ENCODE measurements around the gene LARP7.
A peak's percentile ranks its signal among the peaks of the same experiment; 100 is the strongest.
"Not testable (repeated sequence)": the region's sequence is repeated elsewhere in the genome, so short reads cannot be mapped to it uniquely, and the experiment has no call there.

The LARP7 gene

DNA sequence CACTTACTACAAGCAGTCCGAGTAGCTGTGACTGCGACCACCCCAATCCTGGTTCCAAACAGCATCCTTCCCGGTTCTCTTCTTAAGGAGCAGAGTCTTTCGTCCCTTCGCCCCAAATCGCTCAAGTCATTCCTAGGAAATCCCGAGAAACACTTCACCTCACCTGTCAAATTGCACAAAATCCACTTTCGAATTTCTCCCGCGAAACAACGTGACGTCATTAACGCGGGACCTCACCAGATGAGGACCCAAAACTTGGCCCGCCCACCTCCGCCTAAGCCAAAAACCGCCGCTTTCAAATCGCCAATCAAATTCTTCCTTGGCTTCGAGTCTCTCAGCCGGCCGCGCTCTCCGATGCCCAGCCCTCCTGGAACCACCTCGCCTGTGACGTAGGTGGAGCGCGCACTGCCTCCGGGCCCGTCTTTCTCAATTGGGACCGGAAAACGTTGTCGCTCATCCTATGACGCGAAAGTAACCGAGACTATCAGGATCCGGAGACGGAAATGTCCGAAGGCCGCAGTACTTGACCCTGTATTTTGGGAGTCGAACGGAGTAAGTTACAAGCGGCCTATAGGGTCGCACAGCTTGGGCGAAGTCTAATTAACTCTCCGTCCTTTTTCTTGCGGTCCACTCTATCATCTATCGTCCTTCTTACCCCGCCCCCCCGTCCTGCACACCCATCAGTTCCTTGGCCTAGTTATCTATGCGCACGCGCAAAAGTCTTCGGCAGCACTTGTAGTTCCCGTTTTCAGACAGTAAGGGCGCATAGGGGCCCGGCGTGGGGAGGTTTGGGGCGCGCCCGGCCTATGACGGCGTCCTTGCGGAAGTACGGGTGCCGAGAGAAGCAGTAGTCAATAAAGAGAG, at the start of gene LARP7, which contains the start of gene ZGRF1:
Gene LARP7 (plus strand): TSS at position 456 of the 864 bp plus-strand sequence. CDS start 7,527 bp downstream, outside the sequence.
Gene ZGRF1 (minus strand): TSS at position 222 of the 864 bp plus-strand sequence. CDS start 3,733 bp downstream, outside the sequence.
- DNase-seq: peak; percentile 96 to 97

DNA sequence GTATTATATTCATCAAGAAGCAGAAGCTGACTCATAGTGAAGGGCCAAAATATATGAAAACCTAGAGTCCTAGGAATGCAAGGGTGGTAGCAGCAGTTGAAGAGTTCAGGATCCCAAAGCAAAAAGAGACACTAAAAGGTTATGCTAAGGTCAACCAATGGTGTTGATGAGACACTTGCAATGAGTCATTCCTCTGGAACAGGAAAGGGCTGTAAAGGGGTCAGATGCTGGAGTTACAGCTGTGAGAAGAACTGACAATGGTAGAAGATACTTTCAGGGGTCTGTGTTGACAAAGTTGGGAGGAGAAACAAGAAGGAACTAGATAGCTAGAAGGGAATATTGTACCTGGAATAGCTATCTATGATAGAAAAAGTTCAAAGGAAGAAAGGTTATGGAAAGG, 47.7 kb upstream of the LARP7 start:
- DNase-seq: no peak

DNA sequence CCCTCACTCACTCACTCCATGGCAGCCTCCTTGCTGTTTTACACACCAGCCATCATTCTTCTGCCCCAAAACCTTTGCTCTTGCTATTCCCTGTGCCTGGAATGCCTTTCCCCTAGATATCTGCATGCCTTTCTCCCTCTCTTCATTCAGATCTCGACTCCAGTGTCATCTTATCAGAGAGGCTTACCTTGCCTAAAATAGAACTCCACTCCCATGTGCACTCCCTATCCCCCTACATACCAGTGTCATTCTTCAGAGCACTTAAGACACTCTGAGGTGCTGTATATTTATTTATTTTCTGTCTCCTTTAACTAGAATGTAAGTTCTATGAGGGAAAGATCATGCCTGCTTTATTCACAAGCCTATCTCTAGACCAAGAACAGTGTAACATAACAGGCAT, 45.4 kb upstream of the LARP7 start:
- DNase-seq: no peak

DNA sequence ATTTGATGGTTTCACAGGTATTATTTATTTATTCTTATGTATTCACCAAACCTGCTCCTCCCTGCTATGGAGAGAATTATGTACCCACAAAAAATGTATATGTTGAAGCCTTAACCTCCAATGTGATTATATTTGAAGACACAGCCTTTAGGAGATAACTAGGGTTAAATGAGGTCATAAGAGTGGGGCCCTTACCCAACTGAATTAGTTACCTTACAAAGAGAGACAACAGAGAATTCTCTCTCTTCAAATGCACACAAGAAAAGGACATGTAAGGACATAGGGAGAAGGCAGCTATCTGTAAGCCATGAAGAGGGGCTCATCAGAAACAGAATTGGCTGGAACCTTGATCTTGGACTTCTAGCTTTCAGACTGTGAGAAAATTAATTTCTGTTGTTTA, 44.2 kb upstream of the LARP7 start:
- DNase-seq: no peak

DNA sequence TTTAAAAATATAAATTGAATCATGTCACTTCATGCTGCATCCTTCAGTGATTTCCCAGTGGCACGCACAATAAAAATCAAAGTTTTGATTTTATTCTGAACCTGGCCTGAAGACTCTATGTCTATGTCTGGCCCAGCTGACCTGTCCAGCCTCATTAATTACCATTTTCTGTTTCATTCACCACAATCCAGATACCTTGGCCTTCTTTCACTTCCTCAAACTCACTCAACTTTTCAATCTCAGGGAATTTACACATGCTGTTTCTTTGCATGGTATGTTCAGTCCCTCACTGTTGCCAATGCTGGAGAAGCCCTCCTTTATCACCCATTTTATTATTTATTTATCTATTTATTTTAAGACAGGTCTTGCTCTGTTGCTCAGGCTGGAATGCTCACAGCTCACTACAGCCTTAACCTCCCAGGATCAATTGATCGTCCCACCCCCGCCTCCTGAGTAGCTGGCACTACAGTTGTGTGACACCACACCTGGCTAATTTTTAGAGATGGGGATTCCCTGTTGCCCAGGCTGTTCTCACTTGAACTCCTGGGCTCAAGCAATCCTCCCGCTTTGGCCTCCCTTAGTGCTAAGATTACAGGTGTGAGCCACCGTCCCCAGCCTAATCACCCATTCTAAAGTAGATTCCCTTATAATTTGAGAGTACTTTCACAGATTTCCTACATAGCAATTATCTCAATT, 43.4 kb upstream of the LARP7 start:
- no peak for DNase-seq

DNA sequence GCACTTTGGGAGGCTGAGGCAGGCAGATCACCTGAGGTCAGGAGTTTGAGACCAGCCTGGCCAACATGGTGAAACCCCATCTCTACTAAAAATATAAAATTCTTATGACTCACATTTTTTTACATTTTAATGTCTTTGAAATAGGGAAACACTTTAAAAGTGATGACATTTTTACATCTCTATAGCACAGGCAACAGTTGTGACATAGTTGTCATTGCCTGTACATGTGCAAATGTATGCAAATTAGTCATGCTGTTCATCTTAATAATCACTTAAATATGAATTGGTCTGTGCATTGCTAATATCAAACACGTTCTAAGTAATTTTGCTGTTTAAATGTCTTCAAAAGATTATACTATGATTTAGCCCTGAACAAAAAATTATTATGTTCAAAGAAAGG, 42.0 kb upstream of the LARP7 start:
- DNase-seq: no peak

DNA sequence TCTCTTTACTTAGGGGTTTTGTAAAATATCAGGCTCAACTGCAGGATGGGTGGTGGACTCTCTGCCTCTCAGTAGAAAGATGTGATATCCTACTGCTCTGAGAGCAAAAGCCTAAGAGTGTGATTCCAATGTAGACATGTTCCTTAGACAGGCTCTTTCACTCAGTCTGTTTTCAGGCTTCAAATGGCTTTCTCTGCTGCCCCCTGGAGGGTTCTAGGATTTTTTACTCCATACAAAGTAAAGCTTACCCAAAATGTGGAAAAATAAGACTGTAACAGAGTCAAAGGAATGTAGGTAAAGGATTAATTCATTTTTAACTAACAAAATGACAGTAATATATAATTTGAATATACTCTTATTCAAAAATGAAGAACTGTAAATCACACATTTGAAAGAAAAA, 32.4 kb upstream of the LARP7 start:
- DNase-seq: peak; percentile 4 to 45

DNA sequence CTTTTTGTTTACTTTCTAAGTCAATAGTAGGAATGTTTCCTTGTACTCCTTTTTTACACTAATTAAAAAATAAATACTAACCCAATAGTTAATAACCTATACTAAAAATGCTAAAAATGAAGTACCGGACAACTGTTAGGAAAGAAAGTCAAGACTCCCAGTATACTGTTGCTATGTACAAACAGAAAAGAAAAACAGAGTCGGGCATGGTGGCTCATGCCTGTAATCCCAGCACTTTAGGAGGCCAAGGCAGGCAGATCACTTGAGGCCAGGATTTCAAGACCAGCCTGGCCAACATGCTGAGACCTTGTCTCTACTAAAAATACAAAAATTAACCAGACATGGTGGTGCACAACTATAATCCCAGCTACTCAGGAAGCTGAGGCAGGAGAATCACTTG, 24.1 kb upstream of the LARP7 start:
- DNase-seq: not testable (repeated sequence)

DNA sequence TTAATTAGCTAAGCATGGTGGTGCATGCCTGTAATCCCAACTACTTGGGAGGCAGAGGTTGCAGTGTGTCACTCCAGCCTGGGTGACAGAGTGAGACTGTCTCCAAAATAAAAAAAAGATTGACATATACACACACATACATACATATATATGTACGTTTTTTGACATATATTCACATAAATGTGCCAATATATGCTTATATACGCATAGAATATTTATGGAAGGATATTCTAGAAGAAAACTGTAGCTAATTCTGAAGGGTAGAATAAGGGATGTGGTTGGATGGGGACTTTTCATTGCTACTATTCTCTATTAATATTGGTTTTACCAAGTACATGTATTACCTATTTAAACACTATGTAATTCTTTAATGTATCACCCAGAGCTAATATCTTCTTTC, 20.0 kb upstream of the LARP7 start:
- DNase-seq: no peak

DNA sequence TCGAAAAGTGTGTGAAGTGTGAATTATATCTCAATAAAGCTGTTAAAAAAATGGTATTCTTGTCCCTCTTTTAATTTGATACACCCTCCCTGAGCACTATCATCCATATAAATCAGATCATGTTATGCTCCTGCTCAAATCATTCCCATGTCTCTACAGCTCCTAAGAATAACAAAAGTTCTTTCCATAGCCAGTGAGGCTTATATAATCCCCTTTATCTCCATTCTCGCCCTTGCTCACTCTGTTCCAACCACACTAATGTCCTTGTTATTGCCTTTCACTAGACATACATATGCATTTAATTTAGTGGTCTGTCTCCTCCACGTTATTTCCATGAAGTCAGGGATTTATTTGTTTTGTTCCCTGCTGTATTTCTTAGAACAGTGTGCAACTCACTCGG, 10.7 kb upstream of the LARP7 start:
- no peak for DNase-seq

DNA sequence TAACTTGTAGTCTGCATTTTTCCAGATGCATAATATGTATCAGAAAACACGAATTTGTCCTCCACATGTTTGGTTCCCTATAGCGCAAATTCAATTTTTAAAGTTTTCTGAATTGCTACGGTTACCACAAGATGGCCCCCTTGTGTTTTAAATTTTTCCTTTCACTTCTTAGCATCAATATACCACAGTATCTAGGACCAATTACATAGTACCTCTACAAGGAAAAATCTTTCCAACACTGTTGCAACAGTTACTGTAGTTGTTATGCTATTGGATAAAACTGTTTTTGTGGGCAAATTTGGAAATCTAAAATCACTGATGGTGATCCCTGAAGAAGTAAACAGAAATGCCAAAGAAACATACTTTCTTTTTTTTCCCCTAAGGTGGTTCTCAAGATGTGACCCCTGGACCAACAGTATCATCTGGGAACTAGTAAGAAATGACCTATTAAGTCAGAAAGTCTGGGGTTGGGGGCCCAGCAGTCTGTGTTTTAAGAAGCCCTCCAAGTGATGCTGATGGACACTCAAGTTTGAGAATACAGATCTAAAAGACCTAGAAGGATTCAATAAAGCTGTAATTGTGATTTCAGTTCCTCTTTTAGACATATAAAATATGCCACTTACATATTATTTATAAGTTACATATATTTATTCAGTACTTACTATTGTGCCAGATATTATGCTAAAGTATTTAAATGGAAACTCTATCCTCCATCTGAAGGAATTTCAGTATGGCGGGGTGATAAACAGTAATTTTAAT, 3.3 kb upstream of the LARP7 start:
- DNase-seq: no peak

DNA sequence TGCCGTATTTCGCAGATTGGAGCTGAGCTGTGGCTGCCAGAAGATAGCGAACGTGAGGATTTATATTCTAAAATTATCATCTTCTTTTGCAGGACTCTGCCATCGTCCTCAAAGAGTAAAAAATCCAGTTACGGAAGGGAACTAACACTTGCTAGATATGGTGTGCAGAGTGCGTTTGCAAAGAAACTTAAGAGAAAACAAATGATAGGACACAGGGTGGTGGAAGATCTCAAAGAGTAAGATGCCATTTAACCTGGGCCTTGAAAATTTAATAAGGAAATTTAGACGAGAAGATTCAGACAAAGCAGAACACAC, 566 bp downstream of the LARP7 start:
- no peak for DNase-seq

DNA sequence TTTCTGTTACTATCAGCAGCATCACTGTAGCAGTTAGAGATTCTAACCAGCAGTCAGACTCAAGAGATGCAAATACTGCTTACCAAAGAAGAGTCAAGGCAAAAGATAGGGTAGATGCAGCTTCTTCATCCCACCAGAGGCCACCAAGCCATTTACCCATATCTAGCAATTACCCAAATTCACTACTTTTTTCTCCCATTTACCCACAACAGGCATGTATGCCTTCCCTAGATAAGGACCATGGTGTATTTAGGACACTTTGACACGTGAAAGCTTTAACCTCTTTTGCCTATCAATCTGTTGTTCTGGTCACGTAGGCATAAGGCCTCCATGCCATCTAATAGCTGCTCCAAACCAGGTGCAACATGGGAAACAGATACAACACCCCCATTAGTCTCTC, 5.6 kb downstream of the LARP7 start:
- DNase-seq: no peak

DNA sequence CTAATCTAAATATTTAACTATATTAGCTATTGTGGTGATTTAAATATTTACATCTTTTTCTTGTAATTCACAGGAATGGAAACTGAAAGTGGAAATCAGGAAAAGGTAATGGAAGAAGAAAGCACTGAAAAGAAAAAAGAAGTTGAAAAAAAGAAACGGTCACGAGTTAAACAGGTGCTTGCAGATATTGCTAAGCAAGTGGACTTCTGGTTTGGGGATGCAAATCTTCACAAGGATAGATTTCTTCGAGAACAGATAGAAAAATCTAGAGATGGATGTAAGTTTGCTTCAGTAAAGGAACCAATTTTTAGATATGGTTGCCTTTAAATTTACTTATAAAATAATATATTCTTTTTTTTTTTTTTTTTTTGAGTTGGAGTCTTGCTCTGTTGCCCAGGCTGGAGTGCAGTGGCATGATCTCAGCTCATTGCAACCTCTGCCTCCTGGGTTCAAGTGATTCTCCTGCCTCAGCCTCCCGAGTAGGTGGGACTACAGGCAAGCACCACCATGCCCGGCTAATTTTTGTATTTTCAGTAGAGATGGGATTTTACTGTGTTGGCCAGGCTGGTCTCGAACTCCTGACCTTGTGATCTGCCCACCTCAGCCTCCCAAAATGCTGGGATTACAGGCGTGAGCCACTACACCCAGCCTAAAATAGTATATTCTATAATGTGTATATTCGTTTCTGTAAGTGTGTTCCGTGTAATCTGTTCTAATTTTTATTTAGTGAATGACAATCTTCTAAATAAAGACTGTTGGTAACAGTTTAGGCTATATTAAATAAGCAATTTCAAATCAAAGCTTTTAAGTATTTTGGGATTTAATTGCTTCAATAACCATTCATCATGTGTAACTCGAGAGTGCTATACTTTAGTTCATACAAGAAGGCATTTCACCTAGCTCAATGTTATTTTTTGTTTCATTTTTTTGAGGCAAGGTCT, 7.9 kb downstream of the LARP7 start:
- DNase-seq: not testable (repeated sequence)

DNA sequence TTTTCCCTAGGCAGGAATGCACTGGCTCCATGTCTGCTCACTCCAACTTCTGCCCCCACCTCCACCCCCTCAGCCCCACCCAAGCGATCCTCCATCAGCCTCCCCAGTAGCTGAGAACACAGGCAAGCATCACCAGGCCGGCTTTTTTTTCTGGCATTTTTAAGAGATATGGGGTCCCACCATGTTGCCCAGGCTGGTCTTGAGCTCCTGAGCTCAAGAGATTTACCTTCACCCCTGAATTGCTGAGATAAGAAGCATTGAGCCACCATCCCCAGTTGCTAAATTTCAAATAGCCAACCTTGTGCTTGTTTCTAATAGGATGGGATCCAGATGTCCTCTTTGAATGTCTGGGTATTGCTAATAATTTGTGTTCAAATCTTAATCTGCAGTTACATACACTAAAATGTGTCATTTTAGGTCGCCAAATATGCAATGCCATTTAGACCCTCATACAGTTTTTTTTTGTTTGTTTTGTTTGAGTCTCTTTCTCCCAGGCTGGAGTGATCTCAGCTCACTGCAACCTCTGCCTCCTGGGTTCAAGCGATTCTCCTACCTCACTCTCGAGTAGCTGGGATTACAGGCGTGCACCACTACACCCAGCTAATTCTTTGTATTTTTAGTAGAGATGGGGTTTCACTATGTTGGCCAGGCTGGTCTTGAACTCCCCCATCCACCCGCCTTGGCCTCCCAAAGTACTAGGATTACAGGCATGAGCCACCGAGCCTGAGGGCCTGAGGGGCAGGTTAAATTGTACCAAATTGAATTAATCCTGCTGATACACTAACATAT, 8.8 kb downstream of the LARP7 start:
- DNase-seq: no peak

DNA sequence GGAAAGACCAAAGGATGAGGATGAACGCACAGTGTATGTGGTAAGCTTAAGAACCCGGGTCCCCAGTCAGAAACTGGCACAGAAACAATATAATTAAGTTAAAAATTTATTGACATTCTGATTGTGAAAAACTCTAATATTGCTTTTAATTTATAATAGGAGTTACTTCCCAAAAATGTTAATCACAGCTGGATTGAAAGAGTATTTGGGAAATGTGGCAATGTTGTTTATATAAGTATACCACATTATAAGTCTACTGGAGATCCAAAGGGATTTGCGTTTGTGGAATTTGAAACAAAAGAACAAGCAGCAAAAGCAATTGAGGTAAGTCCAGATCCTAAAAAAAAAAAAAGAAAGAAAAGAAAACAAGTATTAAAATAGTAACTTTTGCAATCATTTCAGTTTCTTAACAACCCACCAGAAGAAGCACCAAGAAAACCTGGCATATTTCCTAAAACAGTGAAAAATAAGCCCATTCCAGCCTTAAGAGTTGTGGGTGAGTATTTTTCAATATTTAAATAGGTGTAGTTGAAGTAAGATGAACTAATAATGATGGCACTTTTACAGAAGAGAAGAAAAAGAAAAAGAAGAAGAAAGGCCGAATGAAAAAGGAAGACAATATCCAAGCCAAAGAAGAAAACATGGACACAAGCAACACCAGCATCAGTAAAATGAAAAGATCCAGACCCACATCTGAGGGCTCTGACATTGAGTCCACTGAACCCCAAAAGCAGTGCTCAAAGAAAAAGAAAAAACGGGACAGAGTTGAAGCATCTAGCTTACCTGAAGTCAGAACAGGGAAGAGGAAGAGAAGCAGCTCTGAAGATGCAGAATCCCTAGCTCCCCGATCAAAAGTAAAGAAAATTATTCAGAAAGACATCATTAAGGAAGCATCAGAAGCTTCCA, 9.9 kb downstream of the LARP7 start:
- DNase-seq: no peak

DNA sequence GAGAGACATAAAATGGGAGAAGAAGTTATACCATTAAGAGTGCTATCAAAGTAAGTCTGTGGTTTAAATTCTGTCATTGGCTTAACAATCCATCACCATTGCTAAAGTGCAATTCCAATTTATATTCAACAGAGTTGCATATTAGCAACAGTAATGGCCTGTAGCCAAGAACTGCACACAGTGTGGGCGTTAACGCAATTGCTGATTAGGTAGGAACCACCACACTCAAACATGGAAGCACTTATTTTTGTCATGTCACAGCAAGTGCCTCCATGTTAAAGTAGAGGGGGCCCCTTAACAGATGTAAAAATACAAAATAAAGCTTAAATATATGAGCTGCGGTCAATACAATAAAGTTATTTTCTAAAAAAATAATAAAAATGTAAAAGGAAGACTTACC, 10.8 kb downstream of the LARP7 start:
- DNase-seq: no peak

DNA sequence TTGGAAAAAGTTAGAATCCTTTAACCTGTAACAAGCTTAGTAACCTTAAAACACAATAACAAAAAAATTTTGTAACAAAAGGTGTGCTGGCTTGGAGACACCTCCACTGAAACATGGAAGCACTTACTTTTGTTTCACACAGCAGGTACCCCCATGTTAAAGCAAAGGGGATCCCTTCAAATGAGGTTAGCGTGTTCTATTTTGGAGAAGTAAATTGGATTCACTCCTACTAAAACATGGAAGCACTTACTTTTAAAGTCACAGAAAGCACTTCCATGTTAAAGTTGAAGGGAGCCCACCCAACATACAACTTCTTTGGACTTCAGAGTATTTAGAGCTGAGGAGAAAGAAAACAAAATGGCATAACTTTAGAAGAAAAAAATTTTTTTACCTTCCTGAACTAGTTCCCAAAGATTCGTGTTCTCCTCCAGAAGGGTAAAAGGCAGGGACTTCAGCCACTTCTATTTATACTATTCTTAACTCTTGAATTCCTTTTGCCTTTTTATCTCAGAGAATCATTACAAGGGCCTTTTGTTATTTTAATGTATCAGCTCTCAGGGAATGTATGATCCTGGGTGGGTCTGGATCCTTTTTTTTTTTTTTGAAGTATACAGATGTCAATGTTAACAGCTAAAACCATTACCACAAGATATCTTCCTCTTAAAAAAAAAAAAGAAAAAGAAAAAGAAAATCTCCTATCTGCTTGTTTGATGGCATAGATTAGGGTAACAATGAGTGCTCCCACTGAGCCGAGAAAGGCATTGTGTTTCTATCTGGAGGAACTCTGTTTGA, 11.5 kb downstream of the LARP7 start:
- no peak for DNase-seq

DNA sequence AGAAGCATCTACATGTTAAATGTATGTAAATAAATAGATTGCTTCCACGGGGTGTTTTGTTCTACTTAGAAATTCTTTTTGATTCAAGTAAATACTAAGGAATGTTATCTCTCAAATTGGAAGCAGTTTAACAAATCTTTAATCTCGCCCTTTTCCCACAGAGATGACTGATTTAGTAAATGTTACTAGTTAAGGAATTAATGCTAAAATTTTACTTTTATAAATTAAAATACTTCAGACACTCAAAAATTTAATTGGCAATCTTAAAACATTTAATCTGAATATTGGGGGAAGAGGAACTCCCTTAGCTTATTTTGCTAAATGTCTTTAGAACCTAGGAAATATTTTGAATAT, 12.1 kb downstream of the LARP7 start:
- DNase-seq: no peak

DNA sequence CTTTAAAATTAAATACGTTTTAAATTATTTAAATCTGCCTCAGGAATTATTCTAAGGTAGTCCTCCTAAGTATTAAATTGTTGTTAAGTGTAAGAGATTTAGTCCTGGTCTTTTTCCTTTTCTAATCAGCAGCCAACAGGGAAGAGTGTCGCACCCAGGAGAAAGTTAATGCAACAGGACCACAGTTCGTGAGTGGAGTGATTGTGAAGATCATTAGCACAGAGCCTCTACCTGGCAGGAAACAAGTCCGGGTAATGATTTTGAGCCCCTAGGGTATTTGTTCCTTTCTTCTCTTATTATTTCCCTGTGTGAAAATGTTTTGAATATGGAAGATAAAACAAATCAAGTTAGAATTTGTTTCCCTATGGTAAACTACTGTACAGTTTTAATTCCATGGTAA, 13.4 kb downstream of the LARP7 start:
- DNase-seq: no peak
